ENCODE results near the gene CCDC92.

The CCDC92 gene

DNA sequence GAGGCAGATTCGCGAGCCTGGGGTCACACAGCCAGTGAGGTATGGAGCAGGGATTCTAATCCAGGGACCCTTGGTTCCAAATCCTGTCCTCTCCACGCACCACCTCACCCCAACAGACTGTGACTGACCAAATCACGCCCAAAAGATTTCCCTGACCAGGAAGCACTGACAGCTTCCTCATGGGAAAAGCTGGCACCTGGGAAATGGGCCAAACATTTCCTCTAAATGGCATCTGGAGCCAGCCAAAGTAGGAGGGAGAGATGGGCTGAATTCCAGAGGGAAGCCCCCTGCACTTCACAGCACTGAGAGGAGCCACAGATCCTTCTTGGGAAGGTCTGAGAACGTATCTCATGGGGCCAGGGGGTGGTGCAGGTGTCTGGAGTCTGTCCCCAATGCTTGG is 28.8 kb downstream of the CCDC92 start:
- H3K4me3 ChIP-seq (ENCODE audit: low read length), result no peak overlapping the region

DNA sequence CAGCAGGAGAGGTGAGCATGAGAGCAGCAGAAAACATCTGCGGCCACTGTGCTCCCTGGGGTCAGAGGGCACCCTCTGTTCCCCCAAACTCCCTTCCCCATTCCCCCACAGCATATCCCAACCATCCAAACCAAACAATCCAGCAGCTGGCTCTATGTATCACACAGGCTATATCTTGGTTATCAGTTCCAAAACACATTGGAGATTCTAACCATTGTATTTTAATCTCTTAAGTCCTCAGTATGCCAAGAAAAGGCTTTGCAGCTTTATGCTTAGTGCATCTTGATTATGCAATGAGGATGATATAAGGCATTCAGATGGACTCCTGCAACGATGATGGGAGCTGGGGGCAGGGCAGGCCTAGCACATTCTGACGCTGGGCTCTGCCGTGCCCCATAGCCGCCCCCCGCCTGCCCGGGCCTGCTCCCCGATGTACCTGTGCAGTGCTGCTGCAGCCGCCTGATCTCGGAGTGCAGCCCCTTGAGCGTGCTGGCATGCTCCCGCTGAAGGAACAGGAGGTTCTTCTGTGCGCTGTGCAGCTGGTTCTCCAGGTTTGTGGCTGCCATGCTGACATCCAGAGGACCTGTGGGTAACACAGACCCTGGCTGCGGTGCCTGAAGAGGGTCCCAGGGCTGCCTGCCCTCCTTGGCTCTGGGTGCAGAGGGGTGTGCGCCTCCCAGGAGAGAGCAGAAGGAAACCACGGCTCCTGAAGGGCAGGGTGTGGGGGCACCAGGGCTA is 29.6 kb downstream of the CCDC92 start:
- DNase-seq (ENCODE audit: low read depth), result peak; percentile 32
- H3K4me3 ChIP-seq (ENCODE audit: low read length), result no peak overlapping the region
- TF ChIP-seq, protein P1, sequence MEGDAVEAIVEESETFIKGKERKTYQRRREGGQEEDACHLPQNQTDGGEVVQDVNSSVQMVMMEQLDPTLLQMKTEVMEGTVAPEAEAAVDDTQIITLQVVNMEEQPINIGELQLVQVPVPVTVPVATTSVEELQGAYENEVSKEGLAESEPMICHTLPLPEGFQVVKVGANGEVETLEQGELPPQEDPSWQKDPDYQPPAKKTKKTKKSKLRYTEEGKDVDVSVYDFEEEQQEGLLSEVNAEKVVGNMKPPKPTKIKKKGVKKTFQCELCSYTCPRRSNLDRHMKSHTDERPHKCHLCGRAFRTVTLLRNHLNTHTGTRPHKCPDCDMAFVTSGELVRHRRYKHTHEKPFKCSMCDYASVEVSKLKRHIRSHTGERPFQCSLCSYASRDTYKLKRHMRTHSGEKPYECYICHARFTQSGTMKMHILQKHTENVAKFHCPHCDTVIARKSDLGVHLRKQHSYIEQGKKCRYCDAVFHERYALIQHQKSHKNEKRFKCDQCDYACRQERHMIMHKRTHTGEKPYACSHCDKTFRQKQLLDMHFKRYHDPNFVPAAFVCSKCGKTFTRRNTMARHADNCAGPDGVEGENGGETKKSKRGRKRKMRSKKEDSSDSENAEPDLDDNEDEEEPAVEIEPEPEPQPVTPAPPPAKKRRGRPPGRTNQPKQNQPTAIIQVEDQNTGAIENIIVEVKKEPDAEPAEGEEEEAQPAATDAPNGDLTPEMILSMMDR (conservative IDR thresholded peaks at IDR 0.05; ENCODE audit: low read length), result no peak

More for the DNA sequence above, 28.8 kb downstream of the CCDC92 start:
- DNase-seq (ENCODE audit: low read depth), result no peak
- TF ChIP-seq, protein P1 (conservative IDR thresholded peaks at IDR 0.05; ENCODE audit: low read length), result no peak

DNA sequence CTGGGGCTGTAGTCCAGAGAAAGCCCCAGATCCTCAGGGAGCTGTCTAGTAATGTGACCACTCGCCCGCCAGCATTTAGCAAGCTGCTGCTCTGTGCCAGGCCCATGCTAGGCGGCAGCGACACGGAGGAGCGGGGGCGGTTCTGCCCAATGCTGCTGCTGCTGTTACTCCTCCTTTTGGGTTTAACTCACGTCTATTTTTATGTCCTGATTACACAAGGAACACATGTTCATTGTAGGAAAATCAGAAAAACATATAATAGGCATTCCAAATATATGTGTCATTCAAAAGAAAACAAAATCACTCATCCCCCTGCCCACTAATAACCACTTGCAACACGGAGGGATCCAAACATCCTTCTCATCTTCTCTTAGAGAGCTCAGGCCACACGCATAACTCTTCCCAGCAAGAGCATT is 30.4 kb downstream of the CCDC92 start:
- peak; percentile 93 for DNase-seq (ENCODE audit: low read depth)
- TF ChIP-seq, protein P1 (conservative IDR thresholded peaks at IDR 0.05; ENCODE audit: low read length), result no peak
- H3K4me3 ChIP-seq (ENCODE audit: low read length), result no peak overlapping the region

DNA sequence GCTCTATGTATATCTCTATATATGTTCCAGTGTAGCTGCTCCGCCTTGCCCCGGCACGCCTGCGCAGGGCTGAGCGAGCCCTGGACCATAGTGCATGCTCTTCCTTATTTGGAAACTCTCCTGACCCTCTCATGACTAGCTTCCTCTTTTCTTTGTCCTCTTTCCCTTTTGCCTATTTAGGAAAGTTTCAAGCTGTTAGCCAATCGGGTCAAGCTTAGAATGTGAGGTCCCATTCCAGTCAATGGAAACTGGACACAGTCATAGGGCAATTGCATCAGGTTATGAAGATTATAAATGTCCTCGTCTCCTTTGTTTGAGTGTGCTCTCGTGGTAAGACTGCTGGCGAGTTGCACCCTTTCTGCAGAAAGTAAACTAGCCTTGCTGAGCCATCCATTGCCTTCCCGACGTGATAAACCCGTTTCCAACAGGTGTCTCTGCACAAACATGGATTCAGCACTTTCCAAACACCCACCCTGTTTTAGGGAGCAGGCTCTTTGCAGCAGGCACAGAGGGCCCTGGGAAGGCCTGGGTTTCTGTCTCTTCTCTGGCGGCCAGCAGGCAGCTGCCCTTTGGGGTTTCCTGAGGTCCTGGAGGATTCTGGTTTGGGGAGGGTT is 30.9 kb downstream of the CCDC92 start:
- peak; percentile 6 for DNase-seq (ENCODE audit: low read depth)
- H3K4me3 ChIP-seq (ENCODE audit: low read length), result no peak overlapping the region
- TF ChIP-seq, protein P1 (conservative IDR thresholded peaks at IDR 0.05; ENCODE audit: low read length), result no peak

DNA sequence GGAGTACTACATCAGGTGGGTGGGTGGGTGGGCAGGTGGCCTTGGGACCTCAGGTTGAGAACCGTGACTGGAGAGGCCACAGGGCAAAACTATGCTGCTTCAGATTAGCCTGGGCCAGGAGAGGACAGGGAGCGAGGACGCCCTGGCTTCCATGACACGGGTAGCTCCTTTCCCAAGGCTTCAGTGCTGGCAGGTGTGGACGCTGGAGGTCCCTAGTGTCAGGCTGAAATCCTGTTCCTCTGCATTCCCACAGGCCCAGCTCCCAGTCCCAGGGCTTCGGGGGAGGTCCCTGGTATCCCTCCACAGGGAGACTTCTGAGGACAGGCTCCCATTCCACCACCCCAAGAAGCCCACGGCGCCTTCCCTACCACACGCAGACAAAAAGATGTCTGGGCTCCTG is 31.6 kb downstream of the CCDC92 start:
- DNase-seq (ENCODE audit: low read depth), result no peak
- TF ChIP-seq, protein P1 (conservative IDR thresholded peaks at IDR 0.05; ENCODE audit: low read length), result no peak
- H3K4me3 ChIP-seq (ENCODE audit: low read length), result no peak overlapping the region

DNA sequence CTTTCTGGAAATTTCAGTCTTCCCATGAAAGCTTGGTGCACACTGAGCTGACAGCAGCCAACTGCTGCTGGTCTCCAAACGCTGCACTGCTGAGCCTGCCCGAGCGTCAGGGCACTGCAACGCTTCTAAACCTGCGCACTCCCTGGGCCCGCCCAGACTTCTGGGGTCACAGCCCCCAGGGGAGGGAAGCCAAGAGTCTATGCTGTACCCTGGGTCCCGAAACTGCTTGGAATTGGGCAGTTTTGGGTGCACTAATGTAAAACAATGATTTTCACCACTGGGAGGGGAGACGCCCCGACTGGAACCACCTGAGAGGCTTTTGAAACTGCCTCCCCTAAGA is 32.0 kb downstream of the CCDC92 start:
- TF ChIP-seq, protein P1 (conservative IDR thresholded peaks at IDR 0.05; ENCODE audit: low read length), result no peak
- no peak overlapping the region for H3K4me3 ChIP-seq (ENCODE audit: low read length)
- DNase-seq (ENCODE audit: low read depth), result no peak
